GM23248 (cell line): ENCODE measurements around the gene ASCL1. TPM values are rescaled to one million over a fixed set of nuclear protein-coding genes. Genes with fewer than 3 reads are reported as not detected.

Experiments
- DNase-seq: peaks from one replicate; pipeline ENCODE4 v3.0.0-alpha.2; 2015
- H2AFZ ChIP-seq: fragments of 200-600 bp; sonication (generic); 2 replicates; pipeline ENCODE4 v1.6.1; 2016; ENCODE audit warnings: antibody characterized with exemption
- H3F3A ChIP-seq: fragments of 200-600 bp; sonication (generic); 2 replicates; pipeline ENCODE4 v1.6.1; 2016; ENCODE audit warnings: mild to moderate bottlenecking, antibody characterized with exemption, mixed run types; ENCODE audit not compliant: insufficient read depth
- H3K27ac ChIP-seq: fragments of 200-600 bp; sonication (generic); 2 replicates; pipeline ENCODE4 v1.5.1; 2016; ENCODE audit warnings: mild to moderate bottlenecking
- H3K27me3 ChIP-seq: fragments of 200-600 bp; sonication (generic); replicated peaks from 2 replicates; pipeline ENCODE4 v1.6.1; 2016; ENCODE audit warnings: mild to moderate bottlenecking; ENCODE audit not compliant: insufficient read depth
- H3K36me3 ChIP-seq: fragments of 200-600 bp; sonication (generic); 2 replicates; pipeline ENCODE4 v1.6.1; 2016; ENCODE audit warnings: low read depth, mild to moderate bottlenecking
- H3K4me1 ChIP-seq: fragments of 200-600 bp; sonication (generic); 2 replicates; pipeline ENCODE4 v1.6.1; 2016; ENCODE audit warnings: mild to moderate bottlenecking; ENCODE audit not compliant: insufficient read depth
- H3K4me2 ChIP-seq: fragments of 200-600 bp; sonication (generic); one replicate; pipeline ENCODE4 v1.6.1; 2016; ENCODE audit warnings: mild to moderate bottlenecking; ENCODE audit not compliant: unreplicated experiment
- H3K4me3 ChIP-seq: fragments of 200-600 bp; sonication (generic); 2 replicates; pipeline ENCODE4 v1.5.1; 2016; ENCODE audit warnings: mild to moderate bottlenecking
- H3K79me2 ChIP-seq: fragments of 200-600 bp; sonication (generic); 2 replicates; pipeline ENCODE4 v1.6.1; 2016; ENCODE audit warnings: mild to moderate bottlenecking; ENCODE audit not compliant: insufficient read depth
- H3K9ac ChIP-seq: fragments of 200-600 bp; sonication (generic); 2 replicates; pipeline ENCODE4 v1.6.1; 2016; ENCODE audit warnings: mild to moderate bottlenecking
- H3K9me2 ChIP-seq: fragments of 200-600 bp; sonication (generic); 2 replicates; pipeline ENCODE4 v1.6.1; 2016; ENCODE audit warnings: mixed run types, mild to moderate bottlenecking, moderate library complexity; ENCODE audit not compliant: insufficient read depth
- H3K9me3 ChIP-seq: fragments of 200-600 bp; sonication (generic); one replicate; pipeline ENCODE4 v1.6.1; 2017; ENCODE audit warnings: low read depth
- H4K20me1 ChIP-seq: fragments of 200-600 bp; sonication (generic); 2 replicates; pipeline ENCODE4 v1.6.0; 2016; ENCODE audit not compliant: insufficient read depth
- EZH2 ChIP-seq: fragments of 200-600 bp; sonication (generic); IDR thresholded peaks from 2 replicates; pipeline ENCODE4 v1.6.1; 2018; ENCODE audit warnings: antibody characterized with exemption, mild to moderate bottlenecking; ENCODE audit not compliant: insufficient read depth, poor library complexity, severe bottlenecking
- EZH2phosphoT487 ChIP-seq: fragments of 200-600 bp; sonication (generic); IDR thresholded peaks from 2 replicates; pipeline ENCODE4 v1.6.1; 2018; ENCODE audit warnings: antibody characterized with exemption, moderate library complexity, mild to moderate bottlenecking, low read depth; ENCODE audit not compliant: insufficient read depth
- WGBS, 2 experiments: methylation state at CpG; one replicate each; pipeline ENCODE4 v1.1.6; 2015 to 2017; ENCODE audit warnings: low lambda C conversion rate in 2 of 2, low coverage in 1 of 2; ENCODE audit errors: missing lambda C conversion rate in 2 of 2; 5-methylcytosine and 5-hydroxymethylcytosine counted together
- in situ Hi-C: fragments of 300-500 bp; cut with MboI; formaldehyde crosslinking; loops from 2 replicates; pipeline ENCODE4 v1.15.0; 2020
- polyA plus RNA-seq: library from polyadenylated mRNA; unstranded; fragments of >200 nt; fragmentation: Nextera tagmentation; extraction: Ambion mirVana; gene quantifications from 2 replicates; pipeline ENCODE4 v1.2.1, GENCODE V29; 2016
- total RNA-seq: library from RNA; depleted of rRNA; stranded (reverse); fragments of >200 nt; shearing (Covaris generic); gene quantifications from 2 replicates; pipeline ENCODE4 v1.2.3, GENCODE V29; 2014

Gene ASCL1
- total and polyA plus RNA-seq, 2 experiments from 2014 or later, result not detected

GRCh38 chr12:102911320-102911719 lies 46.2 kb upstream of the ASCL1 start:
- Histone ChIP-seq H3K4me3 (no peak overlapping the region), H3F3A (no peaks in the 10 kb centered on the region), H3K9ac (no peak overlapping the region), H2AFZ (no peak overlapping the region), H4K20me1 (no peaks in the 10 kb centered on the region), H3K79me2 (no peaks in the 10 kb centered on the region), H3K36me3 (no peaks in the 10 kb centered on the region), H3K27ac (no peak overlapping the region), H3K4me2 (no peak overlapping the region), H3K27me3 (no peaks in the 10 kb centered on the region), H3K9me3 (no peaks in the 10 kb centered on the region), H3K9me2 (no peaks in the 10 kb centered on the region), H3K4me1 (no peaks in the 10 kb centered on the region)
- DNase-seq, result no peak
- 43 to 48% methylated on average over 3 of the region's 3 CpGs for WGBS, 2 experiments
- no peak for TF ChIP-seq EZH2phosphoT487
- TF ChIP-seq EZH2, result no peak
- in situ Hi-C loops, result no loop called here

DNA sequence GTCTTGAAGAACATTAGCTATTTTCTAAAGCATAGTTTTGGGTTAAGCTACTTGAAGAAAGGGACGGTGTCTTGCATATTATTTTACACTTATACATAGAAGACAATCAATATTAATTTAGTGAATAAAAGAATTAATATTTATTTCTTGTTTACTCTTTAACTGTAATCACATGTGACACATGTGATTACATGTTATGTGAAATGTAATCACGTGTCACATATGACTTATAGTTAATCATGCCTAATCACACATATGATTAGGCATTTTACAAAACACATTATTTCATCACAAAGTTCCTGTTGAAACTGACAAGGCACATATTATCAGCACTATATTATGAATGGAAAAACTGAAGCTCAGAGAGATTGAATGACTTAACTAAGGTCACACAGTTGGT lies 45.2 kb upstream of the ASCL1 start:
- no peaks in the 10 kb centered on the region for H3K79me2 ChIP-seq
- H3K27me3 ChIP-seq, result no peaks in the 10 kb centered on the region
- H2AFZ ChIP-seq, result no peak overlapping the region
- no peak overlapping the region for H3K27ac ChIP-seq
- no peaks in the 10 kb centered on the region for H4K20me1 ChIP-seq
- no peaks in the 10 kb centered on the region for H3F3A ChIP-seq
- H3K4me3 ChIP-seq, result no peak overlapping the region
- 25 to 26% methylated on average over 2 of the region's 2 CpGs for WGBS, 2 experiments
- DNase-seq, result no peak
- in situ Hi-C loops, result no loop called here
- H3K4me1 ChIP-seq, result no peaks in the 10 kb centered on the region
- no peaks in the 10 kb centered on the region for H3K9me3 ChIP-seq
- H3K4me2 ChIP-seq, result no peak overlapping the region
- no peak for TF ChIP-seq EZH2phosphoT487
- no peak for TF ChIP-seq EZH2
- H3K9me2 ChIP-seq, result no peaks in the 10 kb centered on the region
- no peaks in the 10 kb centered on the region for H3K36me3 ChIP-seq
- H3K9ac ChIP-seq, result no peak overlapping the region

- H3K9me2 ChIP-seq, result no peaks in the 10 kb centered on the region
- no peaks in the 10 kb centered on the region for H3K27me3 ChIP-seq
- H3K4me3 ChIP-seq, result no peak overlapping the region
- in situ Hi-C loops, result no loop called here
- 30 to 31% methylated on average over 2 of the region's 2 CpGs for WGBS, 2 experiments
- no peak for TF ChIP-seq EZH2phosphoT487
- no peak for TF ChIP-seq EZH2
- H3F3A ChIP-seq, result no peaks in the 10 kb centered on the region
- H3K9ac ChIP-seq, result no peak overlapping the region
- no peaks in the 10 kb centered on the region for H3K79me2 ChIP-seq
- H3K4me1 ChIP-seq, result no peaks in the 10 kb centered on the region
- no peaks in the 10 kb centered on the region for H3K36me3 ChIP-seq
- H3K4me2 ChIP-seq, result no peak overlapping the region
- no peaks in the 10 kb centered on the region for H3K9me3 ChIP-seq
- H2AFZ ChIP-seq, result no peak overlapping the region
- no peaks in the 10 kb centered on the region for H4K20me1 ChIP-seq
- H3K27ac ChIP-seq, result no peak overlapping the region
- no peak for DNase-seq
Observed at GRCh38 chr12:102913453-102914226, 43.8 kb upstream of the ASCL1 start.

- Histone ChIP-seq H3K9me2 (no peaks in the 10 kb centered on the region), H3K4me3 (no peak overlapping the region), H3K9me3 (no peaks in the 10 kb centered on the region), H3K4me1 (no peaks in the 10 kb centered on the region), H2AFZ (peak overlapping the region; percentile 48; the same call in 1 of the 2 replicates), H3K4me2 (no peak overlapping the region), H3K79me2 (no peaks in the 10 kb centered on the region), H3K36me3 (no peaks in the 10 kb centered on the region), H3K27me3 (no peaks in the 10 kb centered on the region), H4K20me1 (no peaks in the 10 kb centered on the region), H3K27ac (no peak overlapping the region), H3K9ac (no peak overlapping the region), H3F3A (no peaks in the 10 kb centered on the region)
- in situ Hi-C loops, result no loop called here
- WGBS, 2 experiments, result 37 to 38% methylated on average over 5 of the region's 5 CpGs
- TF ChIP-seq EZH2phosphoT487, result no peak
- TF ChIP-seq EZH2, result no peak
- no peak for DNase-seq
Observed at GRCh38 chr12:102916252-102917025, 41.0 kb upstream of the ASCL1 start.
